H1 (cell line): ENCODE data around the gene MAP7. TPM values are rescaled to one million over a fixed set of nuclear protein-coding genes. Genes with fewer than 3 reads are reported as not detected.

Source experiments
- CTCF ChIA-PET: fragments of 300-600 bp; sonication (Branson Sonifier 250); formaldehyde crosslinking; loops from one replicate; lab custom pipeline; 2021; ENCODE audit not compliant: partially characterized antibody; lab: Charles Lee
- POLR2A ChIA-PET: fragments of 300-600 bp; sonication (Branson Sonifier 250); formaldehyde crosslinking; loops from one replicate; lab custom pipeline; 2021; ENCODE audit warnings: inconsistent platforms; ENCODE audit not compliant: partially characterized antibody; lab: Charles Lee
- DNase-seq, 2 experiments: peaks; one replicate each; pipeline versions ENCODE4 v3.0.0 to v3.0.0-alpha.2; 2010 to 2022; ENCODE audit warnings: low spot score in 2 of 2, low read depth in 1 of 2, mixed read lengths in 1 of 2
- FAIRE-seq: peaks from 2 replicates; lab custom pipeline; 2011; peaks lifted over from hg19 to GRCh38; lab: Jason Lieb, UNC
- H2AFZ ChIP-seq: 2 replicates; pipeline ENCODE4 v1.8.1; 2012; ENCODE audit warnings: low read length, inconsistent platforms
- H2AK5ac ChIP-seq: 2 replicates; pipeline ENCODE4 v1.6.1; 2013; ENCODE audit warnings: low read depth, low read length
- H2BK120ac ChIP-seq: replicated peaks from 2 replicates; pipeline ENCODE3; 2013; ENCODE audit warnings: low read depth, low read length, inconsistent platforms
- H2BK12ac ChIP-seq: 2 replicates; pipeline ENCODE4 v1.6.1; 2013; ENCODE audit warnings: low read depth, low read length
- H2BK15ac ChIP-seq: 2 replicates; pipeline ENCODE4 v1.6.1; 2013; ENCODE audit warnings: low read length
- H2BK20ac ChIP-seq: 2 replicates; pipeline ENCODE4 v1.6.1; 2013; ENCODE audit warnings: low read length
- H2BK5ac ChIP-seq: 2 replicates; pipeline ENCODE4 v1.6.1; 2013; ENCODE audit warnings: low read depth, low read length
- H3K14ac ChIP-seq: 2 replicates; pipeline ENCODE4 v1.6.1; 2013; ENCODE audit warnings: inconsistent platforms; ENCODE audit not compliant: insufficient read length
- H3K18ac ChIP-seq: 2 replicates; pipeline ENCODE4 v1.6.1; 2013; ENCODE audit warnings: low read length; ENCODE audit errors: extremely low read depth
- H3K23ac ChIP-seq: 2 replicates; pipeline ENCODE4 v1.6.1; 2013; ENCODE audit warnings: inconsistent platforms; ENCODE audit not compliant: insufficient read length
- H3K23me2 ChIP-seq: 2 replicates; pipeline ENCODE4 v1.6.1; 2013; ENCODE audit warnings: low read depth, low read length
- H3K27ac ChIP-seq: 2 replicates; pipeline ENCODE4 v1.6.1; 2011; ENCODE audit warnings: low read depth, low read length, inconsistent platforms
- H3K27me3 ChIP-seq, 4 experiments: replicated peaks in 1 of 4; 1 replicate in 1 of 4; 2 replicates in 3 of 4; pipeline versions ENCODE4 v1.6.1 to v1.8.1; 2011 to 2013; ENCODE audit warnings: low read length in 3 of 4, mild to moderate bottlenecking in 3 of 4, inconsistent platforms in 2 of 4, mixed read lengths in 2 of 4, moderate library complexity in 1 of 4; ENCODE audit not compliant: control insufficient read depth in 3 of 4, insufficient read depth in 3 of 4; ENCODE audit errors: extremely low read depth in 1 of 4
- H3K36me3 ChIP-seq, 4 experiments: 2 replicates each; pipeline versions ENCODE4 v1.6.1 to v1.8.1; 2011 to 2013; ENCODE audit warnings: mild to moderate bottlenecking in 4 of 4, low read length in 3 of 4, moderate library complexity in 2 of 4, control low read depth in 1 of 4, inconsistent platforms in 1 of 4; ENCODE audit not compliant: insufficient read depth in 4 of 4, control insufficient read depth in 2 of 4
- H3K4ac ChIP-seq: replicated peaks from 2 replicates; pipeline ENCODE3; 2013; ENCODE audit warnings: low read length, low read depth, mixed read lengths, inconsistent platforms; ENCODE audit not compliant: insufficient read length
- H3K4me1 ChIP-seq, 4 experiments: replicated peaks in 1 of 4; 1 replicate in 1 of 4; 2 replicates in 3 of 4; pipeline versions ENCODE4 v1.6.1 to v1.8.1; 2011 to 2013; ENCODE audit warnings: low read length in 3 of 4, inconsistent platforms in 2 of 4, mixed read lengths in 1 of 4; ENCODE audit not compliant: insufficient read depth in 4 of 4, control insufficient read depth in 3 of 4
- H3K4me2 ChIP-seq, 2 experiments: 2 replicates each; pipeline versions ENCODE4 v1.6.1 to v1.8.1; 2011 to 2013; ENCODE audit warnings: low read depth in 2 of 2, low read length in 2 of 2, control low read depth in 1 of 2, inconsistent platforms in 1 of 2, mild to moderate bottlenecking in 1 of 2; ENCODE audit not compliant: insufficient read depth in 1 of 2
- H3K4me3 ChIP-seq, 4 experiments: fragments of 200-600, 300-600 bp in 1 of 4; sonication (generic), shearing (Covaris generic), sonication (Bioruptor Twin) in 1 of 4; 2 replicates each; pipeline versions ENCODE4 v1.5.1 to v1.8.1; 2011 to 2016; ENCODE audit warnings: low read length in 4 of 4, low read depth in 3 of 4, control low read depth in 2 of 4, inconsistent platforms in 2 of 4, mild to moderate bottlenecking in 2 of 4, mixed read lengths in 1 of 4, moderate library complexity in 1 of 4; ENCODE audit not compliant: insufficient read depth in 2 of 4; ENCODE audit errors: extremely low read depth in 1 of 4
- H3K56ac ChIP-seq: replicated peaks from 2 replicates; pipeline ENCODE3; 2013; ENCODE audit warnings: low read depth, mild to moderate bottlenecking, mixed read lengths, low read length, inconsistent platforms; ENCODE audit not compliant: insufficient read length
- H3K79me1 ChIP-seq: 2 replicates; pipeline ENCODE4 v1.6.1; 2013; ENCODE audit warnings: low read depth, low read length, control low read depth
- H3K79me2 ChIP-seq, 2 experiments: 2 replicates each; pipeline versions ENCODE4 v1.6.1 to v1.8.1; 2012 to 2013; ENCODE audit warnings: low read length in 2 of 2, mild to moderate bottlenecking in 2 of 2, inconsistent platforms in 1 of 2; ENCODE audit not compliant: insufficient read depth in 2 of 2, control insufficient read depth in 1 of 2
- H3K9ac ChIP-seq, 4 experiments: replicated peaks in 1 of 4; 1 replicate in 1 of 4; 2 replicates in 3 of 4; pipeline versions ENCODE4 v1.6.1 to v1.8.1; 2011 to 2013; ENCODE audit warnings: low read depth in 3 of 4, low read length in 3 of 4, control low read depth in 2 of 4, mild to moderate bottlenecking in 2 of 4, moderate library complexity in 2 of 4, inconsistent platforms in 1 of 4; ENCODE audit errors: extremely low read depth in 1 of 4
- H3K9me3 ChIP-seq, 2 experiments: 2 replicates each; pipeline versions ENCODE4 v1.6.1 to v1.8.1; 2012 to 2013; ENCODE audit warnings: mild to moderate bottlenecking in 2 of 2, moderate library complexity in 2 of 2, control low read depth in 1 of 2, inconsistent platforms in 1 of 2, low read depth in 1 of 2, low read length in 1 of 2, mixed read lengths in 1 of 2; ENCODE audit not compliant: insufficient read depth in 2 of 2
- H4K20me1 ChIP-seq, 2 experiments: replicated peaks in 1 of 2; 2 replicates each; pipeline versions ENCODE3 to v1.8.1; 2011 to 2013; ENCODE audit warnings: inconsistent platforms in 2 of 2, low read length in 2 of 2, mild to moderate bottlenecking in 1 of 2; ENCODE audit not compliant: insufficient read depth in 2 of 2, control insufficient read depth in 1 of 2
- H4K5ac ChIP-seq: 2 replicates; pipeline ENCODE4 v1.6.1; 2013; ENCODE audit warnings: low read length, low read depth, mixed read lengths, inconsistent platforms; ENCODE audit not compliant: insufficient read length
- H4K8ac ChIP-seq: 2 replicates; pipeline ENCODE4 v1.8.0; 2013; ENCODE audit warnings: mild to moderate bottlenecking, moderate library complexity, low read length, inconsistent platforms; ENCODE audit not compliant: insufficient read depth; ENCODE audit errors: extremely low read depth
- H4K91ac ChIP-seq: replicated peaks from 2 replicates; pipeline ENCODE3; 2013; ENCODE audit warnings: low read length, mixed read lengths, inconsistent platforms; ENCODE audit not compliant: insufficient read length
- ATF2 ChIP-seq: IDR thresholded peaks from 2 replicates; pipeline ENCODE4 v1.6.1; 2012; ENCODE audit warnings: low read length, inconsistent platforms
- CEBPB ChIP-seq: IDR thresholded peaks from 2 replicates; pipeline ENCODE4 v1.6.1; 2012; ENCODE audit warnings: low read depth, low read length
- CTCF ChIP-seq, 3 experiments: IDR thresholded peaks; 1 replicate in 2 of 3; 2 replicates in 1 of 3; pipeline versions ENCODE4 v1.5.1 to v1.6.1; 2011; ENCODE audit warnings: low read length in 3 of 3, mild to moderate bottlenecking in 3 of 3, inconsistent platforms in 2 of 3, low read depth in 1 of 3, moderate library complexity in 1 of 3; ENCODE audit not compliant: insufficient read depth in 1 of 3; ENCODE audit errors: control extremely low read depth in 1 of 3
- EP300 ChIP-seq, 2 experiments: IDR thresholded peaks; 1 replicate in 1 of 2; 2 replicates in 1 of 2; pipeline ENCODE4 v1.6.1; 2011 to 2012; ENCODE audit warnings: low read depth in 2 of 2, low read length in 2 of 2, mild to moderate bottlenecking in 2 of 2, borderline replicate concordance in 1 of 2, inconsistent platforms in 1 of 2, moderate library complexity in 1 of 2
- GTF2F1 ChIP-seq: IDR thresholded peaks from 2 replicates; pipeline ENCODE4 v1.6.1; 2012; ENCODE audit warnings: low read depth, low read length, improper control_type of control experiment, borderline replicate concordance
- HDAC2 ChIP-seq, 2 experiments: fragments of 300-600 bp in 1 of 2; sonication (generic) in 1 of 2; IDR thresholded peaks; 2 replicates each; pipeline ENCODE4 v1.6.1; 2011 to 2012; ENCODE audit warnings: low read depth in 2 of 2, low read length in 2 of 2, mild to moderate bottlenecking in 2 of 2, moderate library complexity in 2 of 2, borderline replicate concordance in 1 of 2, inconsistent platforms in 1 of 2
- POU5F1 ChIP-seq: IDR thresholded peaks from 2 replicates; pipeline ENCODE4 v1.6.1; 2011; ENCODE audit warnings: low read depth, mild to moderate bottlenecking, low read length, moderate library complexity
- SIRT6 ChIP-seq: IDR thresholded peaks from one replicate; pipeline ENCODE4 v1.7.1; 2012; ENCODE audit warnings: low read length, inconsistent platforms
- SP1 ChIP-seq: IDR thresholded peaks from 2 replicates; pipeline ENCODE4 v1.6.1; 2011; ENCODE audit warnings: low read depth, low read length
- WGBS, 2 experiments: shearing (Covaris generic) in 1 of 2; methylation state at CpG; one replicate each; pipeline versions ENCODE4 v1.1.6 to v1.1.7; 2013 to 2015; ENCODE audit warnings: low lambda C conversion rate in 2 of 2, mixed read lengths in 2 of 2, inconsistent platforms in 1 of 2, low coverage in 1 of 2, missing lambda C conversion rate in 1 of 2; ENCODE audit not compliant: insufficient replicate concordance in 2 of 2, insufficient coverage in 1 of 2, insufficient read length in 1 of 2; ENCODE audit errors: extremely low coverage in 1 of 2, missing lambda C conversion rate in 1 of 2; 5-methylcytosine and 5-hydroxymethylcytosine counted together
- polyA plus RNA-seq, 7 experiments: library from polyadenylated mRNA; depleted of rRNA in 3 of 7; stranded (reverse) in 5 of 7; unstranded in 2 of 7; fragments of >200 nt in 5 of 7; fragments of 200-250 nt in 2 of 7; gene quantifications; 1 replicate in 5 of 7; 2 replicates in 1 of 7; 4 replicates in 1 of 7; pipeline versions ENCODE4 v1.2.1 to v1.2.3, GENCODE V29; 2011 to 2013; ENCODE audit warnings: missing spikeins in 2 of 7, mixed read lengths in 2 of 7
- total RNA-seq: library from RNA; stranded (reverse); fragmentation: NEBNext Ultra II Directional; extraction: Animal tissue kit (Norgen Biotek cat#: 25700); gene quantifications from 2 replicates; pipeline ENCODE4 v1.2.1, GENCODE V29; 2021

Gene MAP7
- total and polyA plus RNA-seq, 2 of the 8 experiments (the other 6 are each of a cell fraction or from before 2014, with no cell fraction given) = 13.5 to 66.9 TPM

- POLR2A ChIA-PET = no interaction called here
- CTCF ChIA-PET = interaction anchor here (1.4 kb wide), 1 partner anchor 13 kb away, joined by 4 read pairs; no protein-coding TSS in a partner anchor
- Histone ChIP-seq H2BK20ac (no peak overlapping the region), H3K9ac (no peak overlapping the region), H4K91ac (no peak overlapping the region), H3K4me1 (peaks cover 0 to 10% (median 3%) of the 10 kb centered on the region in 4 experiments; a peak in 4 of 7 replicates), H3K27ac (no peak overlapping the region), H2AFZ (no peak overlapping the region), H3K9me3 (no peaks in the 10 kb centered on the region), H3K4ac (no peak overlapping the region), H3K23me2 (no peaks in the 10 kb centered on the region), H3K18ac (no peak overlapping the region), H2BK12ac (no peak overlapping the region), H3K23ac (no peak overlapping the region), H3K36me3 (peaks cover 0 to 7% (median 1%) of the 10 kb centered on the region in 4 experiments; a peak in 3 of 8 replicates), H3K79me2 (no peaks in the 10 kb centered on the region), H3K79me1 (no peaks in the 10 kb centered on the region), H2BK5ac (no peak overlapping the region), H3K27me3 (no peaks in the 10 kb centered on the region), H3K4me2 (no peak overlapping the region), H3K4me3 (no peak overlapping the region), H4K5ac (no peak overlapping the region), H2BK120ac (no peak overlapping the region), H4K20me1 (no peaks in the 10 kb centered on the region), H3K56ac (no peak overlapping the region), H2AK5ac (no peak overlapping the region), H3K14ac (no peak overlapping the region), H4K8ac (no peak overlapping the region), H2BK15ac (no peak overlapping the region)
- FAIRE-seq (no peak), DNase-seq (no peak)
- WGBS, 2 experiments = 81% methylated on average over 3 of the region's 3 CpGs; no CpG with 5 or more reads in 1 of the 2 experiments
- TF ChIP-seq CTCF (IDR thresholded peaks at IDR 0.05; ENCODE audit: control extremely low read depth in 1 of 3, insufficient read depth in 1 of 3, low read depth in 1 of 3, low read length in 3 of 3) (no peak), SIRT6 (no peak), EP300 (IDR thresholded peaks at IDR 0.05; ENCODE audit: borderline replicate concordance in 1 of 2, low read depth in 2 of 2, low read length in 2 of 2) (no peak), ATF2 (no peak), POU5F1 (no peak), CEBPB (no peak), GTF2F1 (no peak), SP1 (no peak), HDAC2 (IDR thresholded peaks at IDR 0.05; ENCODE audit: borderline replicate concordance in 1 of 2, low read depth in 2 of 2, low read length in 2 of 2) (no peak)
These were observed 199.3 kb downstream of the MAP7 start for GRCh38 chr6:136350914-136351313.
